KBM-7 (cell line): Measurements from ENCODE around the gene BAG5.
"Not testable (repeated sequence)": the region's sequence is repeated elsewhere in the genome, so short reads cannot be mapped to it uniquely, and the experiment has no call there.

ENCODE experiments used
- DNase-seq: peaks from one replicate; pipeline ENCODE4 v3.0.0-alpha.2; 2015
- in situ Hi-C: fragments of 300-500 bp; cut with MboI; formaldehyde crosslinking; loops from 2 replicates; pipeline ENCODE4 v1.14.3; 2020; ENCODE audit warnings: low sequenced_read_pairs, low pct_unique_long_range_greater_than_20kb, mixed read lengths

Gene BAG5

DNA sequence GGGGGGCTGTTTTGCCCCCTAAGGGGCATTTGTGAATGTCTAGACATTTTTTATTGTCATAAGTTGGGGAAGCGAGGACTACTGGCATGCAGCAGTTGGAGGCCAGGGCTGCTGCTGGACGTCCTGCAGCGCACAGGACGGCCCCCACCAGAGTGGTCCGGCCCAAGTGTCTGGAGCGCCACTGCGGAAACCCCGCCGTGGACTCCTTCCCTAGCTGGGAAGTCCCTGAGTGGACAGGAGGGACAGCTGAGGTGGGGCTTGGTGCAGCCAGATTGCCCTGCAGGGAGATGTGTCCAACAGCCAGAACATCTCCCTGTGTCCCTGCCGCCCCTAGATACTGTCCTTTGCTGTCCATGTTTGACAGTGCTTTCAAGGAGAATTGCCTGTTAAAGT lies 45.3 kb downstream of the BAG5 start:
- no peak for DNase-seq
- in situ Hi-C loops: no loop called here

DNA sequence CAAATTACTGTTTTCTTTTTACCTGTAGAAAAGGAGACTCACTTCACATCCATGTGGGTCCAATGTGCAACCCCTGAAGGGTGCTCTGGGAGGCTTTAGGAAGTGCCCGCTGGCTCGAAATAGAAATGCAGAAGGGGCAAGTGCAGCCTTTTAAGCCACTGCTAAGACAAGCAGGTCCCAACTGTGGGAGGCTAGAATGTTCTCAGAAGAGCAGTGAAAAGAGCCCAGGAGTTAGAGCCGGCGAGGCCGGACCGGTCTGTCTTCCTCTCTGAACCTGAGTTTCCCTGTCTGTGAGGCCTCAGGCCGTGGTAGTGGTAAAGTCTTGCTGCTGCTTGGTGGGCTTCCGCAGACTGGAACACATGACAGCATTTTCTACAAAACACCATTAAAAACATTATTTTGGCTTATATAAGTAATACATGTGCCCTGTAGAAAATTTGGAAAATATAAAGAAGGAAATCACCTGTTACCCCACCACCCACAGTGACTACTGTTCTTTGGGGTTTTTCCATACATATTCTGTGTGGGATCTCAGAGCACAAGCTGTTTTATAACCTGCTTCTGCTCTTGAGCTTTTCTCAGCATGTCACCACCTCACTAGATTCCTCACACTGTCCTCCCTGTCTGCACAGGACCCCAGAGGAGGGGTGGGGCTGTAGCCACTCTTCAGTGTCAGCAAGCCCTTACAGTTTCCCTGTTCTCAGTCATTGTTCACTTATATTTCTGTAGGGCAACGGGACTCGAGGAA lies 45.9 kb downstream of the BAG5 start:
- in situ Hi-C loops: no loop called here
- DNase-seq: no peak

DNA sequence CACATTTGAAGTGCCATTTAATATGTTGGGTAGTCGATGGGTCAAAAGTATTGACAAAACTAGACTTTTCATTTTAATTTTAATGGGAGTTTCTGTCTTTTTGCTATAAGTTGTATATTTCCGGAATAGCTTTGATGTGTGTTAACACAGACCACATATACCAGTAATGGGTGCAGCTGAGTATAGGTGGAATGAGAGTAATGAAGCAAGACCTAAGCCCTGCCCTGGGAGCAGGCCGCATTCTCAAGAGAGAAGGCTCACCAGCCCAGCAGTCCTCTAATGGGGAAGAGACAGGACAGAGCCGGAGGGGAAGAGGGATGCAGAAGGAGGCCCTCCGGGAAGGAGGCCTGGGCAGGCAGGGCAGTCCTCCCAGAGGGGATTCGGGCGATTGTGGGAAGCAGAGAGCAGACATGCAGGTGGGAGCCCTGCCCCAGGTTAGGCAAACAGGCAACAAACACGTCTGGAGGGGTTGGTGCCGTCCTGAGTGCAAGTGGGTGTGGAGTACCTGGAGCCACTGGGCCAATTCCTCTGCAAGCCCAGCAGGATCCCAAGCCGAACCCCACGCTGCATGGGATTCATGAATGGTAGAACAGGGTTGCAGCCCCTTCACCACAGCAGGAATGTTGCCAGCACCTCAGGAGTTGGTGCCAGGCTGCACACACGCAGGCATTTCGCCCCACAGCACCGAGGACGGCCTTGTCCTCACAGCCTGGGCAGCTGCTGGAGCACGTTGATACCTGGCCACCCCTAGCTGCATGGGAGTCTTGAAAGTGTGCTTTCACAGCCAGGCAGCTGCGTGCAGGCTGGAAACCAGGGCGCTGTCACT lies 47.6 kb downstream of the BAG5 start:
- in situ Hi-C loops: no loop called here
- DNase-seq: no peak

DNA sequence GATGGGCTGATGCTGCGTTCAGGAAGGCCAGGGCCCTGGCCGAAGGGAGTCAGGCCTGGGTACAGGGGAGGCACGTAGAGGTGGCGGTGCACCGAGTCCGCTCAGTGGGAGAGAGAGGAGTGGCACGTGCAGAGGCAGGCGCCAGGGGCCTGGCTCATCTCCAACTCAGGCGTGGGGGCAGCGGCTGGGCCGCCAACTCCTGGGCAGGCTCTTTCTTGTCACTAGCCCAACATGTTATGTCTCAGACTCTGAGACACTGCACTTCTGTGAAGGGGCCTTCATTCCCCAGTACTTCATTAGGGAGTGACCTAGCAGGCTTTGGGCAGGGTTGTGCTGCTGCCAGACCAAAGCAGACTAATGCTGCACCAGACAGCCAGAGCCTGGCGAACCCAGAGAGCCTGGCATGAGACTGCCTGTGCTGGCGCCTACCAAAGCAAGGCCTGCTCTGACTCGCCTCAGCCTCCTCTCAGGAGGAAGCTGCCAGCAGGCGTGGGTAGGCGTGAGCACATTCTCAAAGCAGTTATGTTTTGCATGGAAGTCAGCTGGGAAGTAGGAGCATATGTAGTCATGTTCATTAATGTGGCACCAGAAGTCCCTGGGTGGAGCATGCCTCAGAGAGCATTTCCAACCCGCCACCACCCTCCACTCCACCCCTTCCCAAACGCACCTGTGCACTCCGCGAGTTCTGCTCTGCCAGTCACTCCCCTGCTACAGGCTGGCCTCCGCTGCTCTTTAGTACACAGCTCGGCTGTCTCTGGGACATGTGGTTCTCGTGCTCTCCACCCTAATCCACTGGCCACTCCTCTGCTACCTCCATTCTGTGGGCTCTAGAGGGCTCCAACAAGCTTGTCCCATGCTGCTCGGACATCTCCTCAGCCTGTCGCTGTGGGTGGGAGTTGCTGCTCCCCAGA lies 49.5 kb downstream of the BAG5 start:
- peak; percentile 47 for DNase-seq
- in situ Hi-C loops: no loop called here

DNA sequence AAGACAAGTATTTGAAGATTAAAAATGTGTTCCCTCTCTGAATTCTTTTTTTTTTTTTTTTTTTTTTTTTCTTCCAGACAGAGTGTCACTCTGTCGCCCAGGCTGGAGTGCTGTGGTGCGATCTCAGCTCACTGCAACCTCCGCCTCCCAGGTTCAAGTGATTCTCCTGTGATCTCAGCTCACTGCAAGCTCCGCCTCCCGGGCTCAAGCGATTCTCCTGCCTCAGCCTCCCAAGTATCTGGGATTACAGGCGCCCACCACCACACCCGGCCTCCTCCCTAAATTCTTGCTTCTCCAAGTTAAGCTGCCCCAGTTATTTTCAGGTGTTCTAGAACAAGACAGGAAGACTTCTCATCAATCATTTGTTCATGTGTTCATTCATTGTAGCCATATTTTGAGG lies 50.3 kb downstream of the BAG5 start:
- DNase-seq, in situ Hi-C loops: not testable (repeated sequence)

DNA sequence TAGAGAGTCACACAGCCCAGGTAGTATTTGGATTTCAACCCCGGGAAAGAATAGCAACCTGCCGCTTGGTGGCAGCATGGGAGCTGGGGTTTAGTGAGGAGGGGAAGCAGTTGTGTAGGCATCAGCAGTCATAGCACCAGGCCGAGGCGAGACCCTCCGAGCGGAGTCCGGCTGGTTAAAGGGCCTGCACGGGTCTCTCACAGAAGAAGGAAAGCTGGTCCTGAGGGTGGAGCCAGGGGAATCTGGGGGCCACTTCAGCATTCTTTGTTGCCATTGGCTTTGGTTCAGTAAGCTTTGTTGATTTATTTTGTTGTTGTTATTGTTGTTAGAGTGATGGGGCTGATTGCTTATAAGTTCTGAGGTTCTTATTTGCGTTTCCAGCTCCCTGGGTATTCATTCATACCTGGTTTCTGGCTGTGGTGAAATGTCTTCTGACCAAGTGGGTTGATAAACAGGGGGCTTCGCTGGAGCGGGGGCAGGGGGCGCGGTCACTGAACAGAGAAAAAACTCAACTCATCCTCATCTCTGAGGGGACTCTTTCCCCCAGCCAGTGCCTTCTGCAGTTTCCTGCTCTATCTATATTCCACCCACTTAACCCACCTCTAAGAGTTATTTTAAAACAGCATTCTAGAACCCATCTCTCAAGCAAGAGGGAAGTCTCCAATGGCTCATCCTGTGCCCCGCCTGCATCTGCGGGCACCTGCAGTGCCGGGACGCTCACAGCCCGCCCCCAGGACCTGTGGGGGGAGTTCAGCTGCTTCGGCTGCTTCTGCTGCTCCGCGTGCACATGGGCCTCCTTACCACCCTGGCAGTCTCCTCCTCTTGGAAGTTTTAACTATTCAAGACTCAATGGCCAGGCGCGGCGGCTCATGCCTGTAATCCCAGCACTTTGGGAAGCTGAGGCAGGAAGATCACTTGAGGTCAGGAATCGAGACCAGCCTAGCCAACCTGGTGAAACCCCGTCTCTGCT lies 51.4 kb downstream of the BAG5 start:
- in situ Hi-C loops: no loop called here
- DNase-seq: no peak

DNA sequence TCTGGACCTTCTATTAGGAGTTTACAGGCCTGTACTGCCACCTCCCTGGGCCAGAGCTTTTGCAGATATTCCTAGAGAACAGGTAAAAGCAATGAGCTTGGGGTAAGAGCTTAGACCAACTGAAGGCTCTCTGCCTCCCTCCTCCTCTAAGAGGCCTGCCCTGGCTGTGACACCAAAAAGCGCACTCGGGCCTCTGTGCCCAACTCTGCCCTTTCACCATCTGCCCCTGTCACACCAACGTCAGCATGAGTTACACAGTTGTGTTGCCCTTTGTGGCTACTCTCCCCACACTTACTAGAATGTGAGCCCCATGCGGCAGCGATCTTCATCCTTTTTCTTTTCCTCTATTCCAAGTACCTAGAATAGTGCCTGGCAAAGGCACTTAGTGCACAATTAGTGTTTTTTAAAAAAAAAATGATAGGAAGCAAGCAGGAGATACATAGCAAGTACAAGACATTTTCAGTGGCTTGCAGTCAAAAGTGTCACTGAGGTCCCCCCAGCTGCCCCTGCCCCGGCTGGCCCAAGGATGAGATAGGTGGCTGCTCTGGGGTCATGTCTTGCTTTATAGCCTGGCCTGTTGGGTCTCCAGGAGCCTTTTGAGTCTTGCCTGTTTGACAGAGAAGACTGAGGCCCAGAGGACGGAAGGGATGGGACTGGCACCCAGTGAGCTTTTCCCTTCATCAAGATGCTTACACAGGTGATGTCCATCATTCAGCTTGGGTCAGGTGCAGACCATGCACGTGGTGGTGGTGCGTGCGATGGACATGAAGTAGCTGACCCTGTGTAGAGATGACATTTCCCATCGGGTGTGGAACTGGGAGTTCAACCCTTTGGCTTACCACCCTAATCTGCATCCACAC lies 52.4 kb downstream of the BAG5 start:
- DNase-seq: no peak
- in situ Hi-C loops: no loop called here

DNA sequence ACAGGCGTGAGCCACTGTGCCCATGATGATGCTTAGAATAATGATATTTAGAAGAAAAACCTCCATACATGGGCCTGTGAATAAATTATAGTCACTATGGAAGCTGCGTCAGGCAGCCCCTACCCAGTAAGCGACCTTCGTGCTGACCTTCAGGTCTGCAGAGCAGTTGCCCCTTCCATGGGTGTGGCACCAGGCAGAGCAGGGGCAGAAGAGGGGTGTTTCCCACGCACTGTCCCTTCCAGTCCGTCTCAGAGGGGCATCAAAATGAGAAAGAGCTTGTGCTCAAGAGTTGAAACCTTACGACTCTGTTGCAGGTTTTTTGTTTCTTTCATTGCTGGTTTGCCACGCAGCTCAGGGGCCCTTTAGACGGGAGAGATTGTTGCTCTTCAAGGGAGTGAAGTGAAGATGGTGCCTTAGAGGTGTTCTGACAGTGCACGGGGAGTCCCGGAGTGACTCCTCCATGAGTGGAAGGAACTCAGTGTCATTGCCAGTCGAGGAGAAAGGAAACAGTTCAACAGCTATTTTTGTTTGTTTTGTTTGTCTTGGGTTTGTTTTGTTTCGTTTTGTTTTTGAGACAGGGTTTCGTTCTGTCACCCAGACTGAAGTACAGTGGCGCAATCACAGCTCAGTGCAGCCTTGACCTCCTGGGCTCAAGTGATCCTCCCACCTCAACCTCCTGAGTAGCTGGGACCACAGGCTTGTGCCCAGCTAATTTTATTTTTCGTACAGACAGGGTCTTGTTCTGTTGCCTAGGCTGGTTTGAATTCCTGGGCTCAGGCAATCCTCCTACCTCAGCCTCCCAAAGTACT lies 53.7 kb downstream of the BAG5 start:
- DNase-seq: no peak
- in situ Hi-C loops: no loop called here

DNA sequence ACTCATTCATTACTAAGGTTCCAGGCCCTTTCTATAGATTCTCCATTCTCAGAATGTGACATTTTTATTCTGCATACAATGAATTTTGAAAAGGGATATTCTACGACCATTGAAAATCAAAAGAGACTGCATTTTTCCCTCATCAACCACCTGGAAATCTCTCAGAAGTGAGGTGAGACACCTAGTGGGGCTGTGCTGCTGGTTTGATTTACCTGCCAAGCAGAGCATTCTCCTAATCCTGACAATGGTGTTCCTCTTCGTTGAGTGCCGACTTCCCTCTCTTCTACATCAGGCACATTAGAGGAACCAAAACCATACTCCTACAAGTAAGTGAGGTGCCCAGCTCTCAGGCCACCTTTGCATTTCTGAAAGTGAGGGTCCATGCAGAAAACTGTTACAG lies 54.7 kb downstream of the BAG5 start:
- in situ Hi-C loops: no loop called here
- no peak for DNase-seq
